Measurements from ENCODE around the gene STAT5B.

- TF ChIP-seq CTCF (IDR thresholded peaks at IDR 0.05; ENCODE audit: insufficient read depth, low read depth, low read length) (no peak), EZH2 (IDR thresholded peaks at IDR 0.05; ENCODE audit: insufficient read depth, low read length) (no peak)
Measured at GRCh38 chr17:42301022-42301421, 24.8 kb upstream of the STAT5B start.

Measured in astrocyte (in vitro differentiated cells and primary cell).